Measurements from ENCODE around the gene HAGH.

HAGH gene

DNA sequence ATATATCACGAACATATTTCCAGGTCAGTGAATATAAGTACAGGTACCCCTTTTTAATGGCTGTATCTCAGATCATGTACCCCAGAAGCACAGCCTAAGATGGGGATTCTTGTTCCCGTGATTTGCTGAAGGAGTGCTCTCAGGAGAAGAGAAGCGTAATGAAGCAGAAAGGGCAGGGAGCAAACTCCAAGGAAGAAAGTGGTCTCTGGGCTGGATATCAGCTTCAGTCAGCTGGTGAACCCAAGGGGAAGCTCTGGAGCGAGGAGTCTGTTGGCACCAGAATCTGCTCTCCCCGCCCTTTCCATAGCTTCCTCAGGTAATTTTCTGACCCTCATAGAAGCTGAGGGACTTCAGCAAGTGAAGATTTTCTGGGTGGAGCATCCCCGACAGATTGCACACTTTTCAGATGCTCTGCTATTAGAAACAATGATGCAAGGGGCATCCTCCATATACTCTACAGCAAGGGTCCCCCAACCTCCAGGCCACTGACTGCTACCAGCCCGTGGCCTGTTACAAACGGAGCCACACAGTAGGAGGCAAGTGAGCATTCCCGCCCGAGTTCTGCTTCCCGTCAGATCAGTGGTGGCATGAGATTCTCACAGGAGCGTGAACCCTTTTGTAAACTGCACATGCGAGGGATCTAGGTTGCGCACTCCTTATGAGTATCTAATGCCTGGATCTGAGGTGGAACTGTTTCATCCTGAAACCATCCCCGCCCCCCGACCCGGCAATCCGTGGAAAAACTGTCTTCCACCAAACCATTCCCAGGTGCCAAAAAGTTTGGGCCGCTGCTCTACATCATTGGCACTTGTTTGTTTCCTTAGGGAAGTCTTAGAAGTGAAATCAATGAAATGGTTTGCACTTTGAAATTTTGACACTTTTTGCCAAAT, 4.8 kb upstream of the HAGH start:
- no peak for DNase-seq

DNA sequence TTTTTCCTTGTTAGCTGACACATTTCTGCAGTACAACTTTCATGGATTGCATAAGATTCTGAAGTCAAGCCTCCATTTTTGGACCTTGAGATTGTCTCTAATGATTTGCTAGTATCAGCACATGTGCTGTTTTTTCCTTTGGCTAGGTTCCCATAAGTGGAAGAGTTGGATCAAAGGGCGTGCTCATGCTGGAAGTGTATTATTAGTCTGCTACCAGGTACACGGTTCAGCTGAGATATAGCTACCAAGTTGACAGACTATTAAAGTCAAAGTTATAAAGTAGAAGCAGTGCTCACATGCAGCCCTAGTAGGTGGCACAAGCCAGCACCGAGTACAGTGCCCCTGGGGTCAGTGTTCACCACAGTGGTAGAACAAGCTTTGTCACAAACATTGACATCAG, 3.6 kb upstream of the HAGH start:
- DNase-seq, result no peak

DNA sequence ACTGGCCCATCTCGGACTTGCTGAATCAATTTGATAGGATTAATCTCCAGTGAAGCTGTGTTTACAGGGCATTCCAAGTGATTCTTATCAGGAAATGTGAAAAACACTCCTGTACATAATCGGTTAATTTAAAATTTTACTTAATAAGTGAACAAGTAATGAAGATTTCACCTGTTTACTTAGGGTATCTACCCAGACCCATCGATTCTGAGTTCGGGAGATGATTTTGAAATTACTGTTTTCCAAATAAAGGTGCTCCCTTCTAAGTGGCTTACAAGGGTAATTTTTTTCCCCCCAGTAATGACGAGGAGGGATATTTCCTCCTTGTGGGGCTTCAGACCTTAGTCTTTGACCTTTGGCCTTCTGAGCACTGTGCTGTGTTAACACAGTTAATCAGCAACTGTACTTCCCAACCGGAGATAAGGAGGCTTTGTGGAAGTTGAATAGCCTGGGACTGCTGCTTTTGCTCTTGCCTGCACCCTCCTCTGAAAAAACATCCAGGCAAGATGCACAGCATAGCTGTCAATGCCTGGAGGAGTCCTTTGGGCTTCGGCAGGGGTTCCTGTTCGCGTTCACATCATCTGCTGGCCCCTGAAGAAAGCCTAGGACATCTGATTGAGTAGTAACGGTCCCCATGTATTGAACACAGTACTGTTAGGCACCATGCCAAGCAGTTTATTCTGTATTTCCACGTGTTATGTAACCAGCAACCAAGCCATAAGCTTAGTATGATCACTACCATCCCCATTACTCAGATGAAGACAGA, 2.2 kb upstream of the HAGH start:
- DNase-seq, result no peak

GRCh38 chr16:1825864-1826690, 548 bp downstream of the HAGH start:
- peak; percentile 39 for DNase-seq

DNA sequence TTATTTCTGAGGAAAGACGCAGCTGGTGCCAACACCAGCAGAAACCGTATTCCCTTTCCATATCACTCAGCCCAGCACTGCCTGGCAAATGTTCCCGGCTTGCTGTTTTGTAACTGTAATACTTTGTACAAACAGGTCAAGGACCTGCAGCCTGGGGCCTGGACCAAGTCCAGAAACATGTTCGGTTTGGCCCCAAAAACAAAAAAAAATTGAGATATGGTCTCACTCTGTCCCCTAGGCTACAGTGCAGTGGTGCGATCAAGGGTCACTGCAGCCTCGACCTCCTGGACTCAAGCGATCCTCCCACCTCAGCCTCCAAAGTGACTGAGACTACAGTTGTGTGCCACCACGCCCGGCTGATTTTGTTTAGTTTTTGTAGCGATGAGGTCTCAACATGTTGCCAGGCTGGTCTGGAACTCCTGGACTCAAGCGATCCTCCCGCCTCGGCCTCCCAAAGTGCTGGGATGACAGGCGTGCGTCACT, 1.2 kb downstream of the HAGH start:
- DNase-seq, result no peak

DNA sequence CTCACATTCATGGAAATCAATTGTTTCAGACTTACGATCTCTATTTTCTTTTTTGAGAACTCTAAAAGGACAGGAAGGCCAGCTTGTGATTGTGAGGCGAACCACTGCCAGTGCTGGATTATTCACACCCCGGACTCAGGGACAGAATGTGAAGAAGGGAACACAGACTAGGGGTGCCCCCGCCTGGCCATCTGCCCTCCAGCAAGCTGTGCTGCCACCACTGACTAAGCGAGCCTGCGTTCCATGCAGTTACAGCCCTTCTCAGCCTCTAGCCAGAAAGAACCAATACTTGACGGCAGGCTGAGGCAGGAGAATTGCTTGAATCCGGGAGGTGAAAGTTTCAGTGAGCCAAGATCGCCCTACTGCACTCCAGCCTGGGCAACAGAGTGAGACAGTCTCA, 2.8 kb downstream of the HAGH start:
- DNase-seq, result peak; percentile 40

DNA sequence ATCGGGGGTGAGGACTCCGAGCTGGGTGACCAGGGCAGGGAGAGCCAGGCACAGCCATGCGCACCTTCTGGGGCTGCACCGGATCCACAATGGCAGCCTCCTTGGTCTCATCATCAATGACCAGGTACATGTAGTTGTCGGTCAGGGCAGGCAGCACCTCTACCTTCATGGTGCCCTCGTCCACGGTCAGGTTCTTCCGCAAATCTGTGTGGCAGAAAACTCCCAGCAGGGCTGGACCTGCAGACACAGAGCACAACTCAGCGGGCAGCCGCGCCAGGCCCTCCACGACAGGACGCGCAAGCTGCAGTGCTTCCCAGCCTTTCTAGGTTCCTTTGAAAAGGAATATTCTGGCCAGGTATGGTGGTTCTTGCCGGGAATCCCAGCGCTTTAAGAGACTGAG, 3.8 kb downstream of the HAGH start:
- no peak for DNase-seq

- DNase-seq, result no peak
These were observed 4.6 kb downstream of the HAGH start for GRCh38 chr16:1821861-1822611.

DNA sequence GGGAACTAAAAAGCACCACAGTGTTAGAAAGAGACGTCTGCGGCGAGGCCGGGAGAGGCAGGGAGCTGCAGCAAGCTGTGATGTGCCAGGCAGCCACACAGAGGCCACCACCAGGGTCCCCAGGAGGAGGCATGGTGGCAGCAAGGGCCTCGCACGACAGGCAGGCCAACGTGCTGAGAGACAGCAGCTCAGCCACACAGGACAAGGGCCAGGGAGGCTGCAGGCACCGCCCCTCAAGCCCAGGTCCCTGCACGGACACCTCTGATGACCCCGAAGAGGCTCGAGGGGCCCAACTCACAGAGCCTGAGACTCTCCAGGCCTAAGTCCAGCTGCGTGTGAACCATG, 5.7 kb downstream of the HAGH start:
- DNase-seq, result no peak

- DNase-seq, result no peak
These were observed 6.3 kb downstream of the HAGH start for GRCh38 chr16:1820096-1820945.

- DNase-seq, result no peak
These were observed 7.0 kb downstream of the HAGH start for GRCh38 chr16:1819611-1820010.

GRCh38 chr16:1818873-1819525, 7.6 kb downstream of the HAGH start:
- no peak for DNase-seq

DNA sequence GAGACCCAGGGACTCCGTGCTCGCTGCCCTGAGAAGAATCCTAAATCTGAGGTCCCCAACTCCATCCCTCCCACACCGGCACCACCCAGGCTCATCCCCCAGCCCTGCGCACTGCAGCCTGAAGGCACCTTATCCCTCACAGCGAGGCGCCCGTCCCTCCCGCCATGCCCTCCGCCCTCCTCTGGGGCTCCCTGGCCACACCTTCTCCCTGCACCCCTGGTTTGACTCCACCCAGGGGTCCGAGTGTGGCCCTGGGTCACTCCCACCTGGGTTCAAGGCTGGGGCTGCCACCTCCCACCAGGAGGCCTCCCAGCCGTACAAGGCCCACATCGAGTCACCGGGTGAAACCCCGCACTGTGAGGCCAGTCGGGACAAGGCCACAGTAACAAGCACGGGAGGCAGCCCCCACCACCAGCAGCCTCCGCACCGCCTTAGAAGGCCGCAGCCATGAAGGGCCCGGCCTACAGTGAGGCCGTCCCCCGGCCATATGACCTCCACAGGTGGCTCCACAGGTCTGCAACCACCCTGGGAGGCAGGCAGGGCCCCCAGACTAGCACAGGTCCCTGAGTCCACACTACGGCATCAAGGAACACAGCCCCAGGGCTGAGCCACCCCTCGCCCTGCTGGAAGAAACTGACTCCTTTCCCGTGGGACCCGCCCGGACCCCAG, 8.3 kb downstream of the HAGH start:
- DNase-seq, result no peak

DNA sequence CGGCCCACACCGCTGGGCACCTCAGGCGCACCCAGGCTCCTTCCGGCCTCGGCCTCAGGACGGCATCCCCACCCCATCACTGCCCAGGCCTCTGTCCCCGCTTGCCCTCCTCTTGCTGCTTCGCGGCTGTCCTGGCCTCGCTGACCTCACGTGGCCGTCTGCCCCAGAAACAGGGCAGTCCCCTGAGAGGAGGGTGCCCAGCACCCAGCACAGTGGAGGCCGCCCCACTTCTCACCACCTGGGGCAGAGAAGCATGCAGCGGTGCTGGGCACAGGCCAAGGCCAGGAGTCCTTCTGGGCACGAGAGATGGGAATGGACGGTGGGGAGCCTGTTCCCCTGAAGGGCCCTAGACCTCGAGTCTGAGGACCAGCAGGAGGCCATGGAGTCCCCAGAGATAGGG, 8.9 kb downstream of the HAGH start:
- DNase-seq, result no peak

- DNase-seq, result no peak
These were observed 9.4 kb downstream of the HAGH start for GRCh38 chr16:1817276-1817589.

- DNase-seq, result no peak
These were observed 10.0 kb downstream of the HAGH start for GRCh38 chr16:1816396-1817275.

DNA sequence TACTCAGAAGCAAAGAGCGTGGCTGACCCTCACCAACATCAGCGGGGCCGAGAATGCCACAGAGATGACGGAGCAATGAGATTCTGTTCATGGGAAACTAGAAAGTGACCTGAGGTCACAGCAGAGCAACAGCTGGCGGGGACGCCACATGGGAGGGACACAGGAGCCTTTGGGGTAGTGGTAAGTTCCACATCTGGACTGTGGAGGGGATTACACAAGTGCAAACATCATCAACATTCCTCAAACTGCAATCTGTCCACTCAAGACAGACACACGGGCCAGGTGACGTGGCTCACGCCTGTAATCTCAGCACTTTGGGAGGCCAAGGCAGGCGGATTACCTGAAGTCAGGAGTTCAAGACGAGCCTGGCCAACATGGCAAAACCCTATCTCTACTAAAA, 11.2 kb downstream of the HAGH start:
- DNase-seq, result no peak

- DNase-seq, result peak; percentile 63
These were observed 13.9 kb downstream of the HAGH start for GRCh38 chr16:1812732-1813163.

DNA sequence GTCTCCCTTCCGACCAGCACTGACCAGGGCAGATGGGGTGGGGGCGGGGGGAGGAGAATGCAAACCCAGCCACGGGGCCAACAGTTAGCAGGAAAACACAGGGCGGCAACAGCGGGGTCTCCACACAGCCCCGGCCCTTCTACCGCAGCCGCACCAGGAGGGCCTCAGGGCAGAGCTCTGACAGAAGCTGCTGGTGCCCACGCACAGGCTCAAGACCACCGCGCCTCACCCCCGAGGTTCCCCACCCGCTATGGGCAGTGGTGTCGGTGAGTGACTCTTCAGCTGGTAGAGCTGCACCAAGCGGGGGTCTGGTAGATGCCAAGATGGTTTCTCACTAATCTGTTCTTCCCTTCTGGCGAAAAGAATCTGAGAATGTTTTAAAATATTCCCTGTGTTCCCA, 16.1 kb downstream of the HAGH start:
- no peak for DNase-seq

DNA sequence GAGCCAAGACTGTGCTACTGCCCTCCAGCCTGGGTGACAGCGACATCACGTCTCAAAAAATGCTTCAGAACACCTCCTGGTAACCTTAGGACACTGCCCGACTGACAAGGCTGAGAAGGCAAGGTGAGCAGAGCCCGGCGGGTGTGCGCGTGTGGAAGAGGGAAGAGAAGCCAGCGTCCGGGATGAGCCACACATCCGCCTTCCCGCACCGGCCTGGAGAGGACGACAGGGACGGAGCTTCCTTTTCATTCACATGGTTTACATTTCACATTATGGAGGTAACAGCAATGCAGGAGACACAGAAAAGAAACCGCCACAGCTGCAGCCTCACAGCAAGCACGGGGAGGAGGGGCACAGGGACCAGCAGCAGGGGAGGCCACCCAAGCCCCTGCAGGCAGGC, 16.5 kb downstream of the HAGH start:
- DNase-seq, result no peak

All from HCEC 1CT (cell line).